ENCODE measurements around the gene ARHGAP9. TPM values are rescaled to one million over a fixed set of nuclear protein-coding genes. Genes with fewer than 3 reads are reported as not detected.
A peak's percentile ranks its signal among the peaks of the same experiment; 100 is the strongest.

Gene ARHGAP9
- total RNA-seq, 1 donor from 2014 or later, result 54.2 TPM

DNA sequence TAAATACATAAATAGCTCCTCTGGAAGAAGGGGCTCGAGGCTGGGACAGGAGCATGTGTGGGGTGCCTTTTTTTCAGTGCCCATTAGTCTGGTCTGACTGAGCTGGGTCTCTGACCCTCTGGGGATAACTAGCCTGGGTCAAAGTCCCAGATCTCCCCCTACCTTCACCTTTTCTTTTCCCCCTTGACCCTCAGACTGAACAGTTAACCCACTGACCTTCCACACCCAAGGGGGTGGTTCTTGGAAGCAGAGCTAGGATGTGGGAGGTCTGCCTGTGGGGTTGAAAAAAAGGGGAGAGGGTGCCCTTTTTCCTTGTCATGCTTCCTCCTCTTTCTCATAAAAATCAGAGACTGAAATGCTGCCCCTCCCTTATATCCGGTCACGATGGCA lies 21.0 kb downstream of the ARHGAP9 start:
- intact Hi-C loops (cut with DNase I), result no loop called here
- TF ChIP-seq, protein P1, sequence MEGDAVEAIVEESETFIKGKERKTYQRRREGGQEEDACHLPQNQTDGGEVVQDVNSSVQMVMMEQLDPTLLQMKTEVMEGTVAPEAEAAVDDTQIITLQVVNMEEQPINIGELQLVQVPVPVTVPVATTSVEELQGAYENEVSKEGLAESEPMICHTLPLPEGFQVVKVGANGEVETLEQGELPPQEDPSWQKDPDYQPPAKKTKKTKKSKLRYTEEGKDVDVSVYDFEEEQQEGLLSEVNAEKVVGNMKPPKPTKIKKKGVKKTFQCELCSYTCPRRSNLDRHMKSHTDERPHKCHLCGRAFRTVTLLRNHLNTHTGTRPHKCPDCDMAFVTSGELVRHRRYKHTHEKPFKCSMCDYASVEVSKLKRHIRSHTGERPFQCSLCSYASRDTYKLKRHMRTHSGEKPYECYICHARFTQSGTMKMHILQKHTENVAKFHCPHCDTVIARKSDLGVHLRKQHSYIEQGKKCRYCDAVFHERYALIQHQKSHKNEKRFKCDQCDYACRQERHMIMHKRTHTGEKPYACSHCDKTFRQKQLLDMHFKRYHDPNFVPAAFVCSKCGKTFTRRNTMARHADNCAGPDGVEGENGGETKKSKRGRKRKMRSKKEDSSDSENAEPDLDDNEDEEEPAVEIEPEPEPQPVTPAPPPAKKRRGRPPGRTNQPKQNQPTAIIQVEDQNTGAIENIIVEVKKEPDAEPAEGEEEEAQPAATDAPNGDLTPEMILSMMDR (IDR thresholded peaks at IDR 0.05), result no peak
- H3K27me3 ChIP-seq (ENCODE audit: low read depth), result peaks cover 5% of the 10 kb centered on the region
- DNase-seq (no peak), ATAC-seq (no peak)
- H3K36me3 ChIP-seq, result no peaks in the 10 kb centered on the region
- peak overlapping the region; percentile 80 for H3K27ac ChIP-seq
- H3K4me1 ChIP-seq, result peaks cover 36% of the 10 kb centered on the region
- no peaks in the 10 kb centered on the region for H3K9me3 ChIP-seq
- peak overlapping the region; percentile 83 for H3K4me3 ChIP-seq

DNA sequence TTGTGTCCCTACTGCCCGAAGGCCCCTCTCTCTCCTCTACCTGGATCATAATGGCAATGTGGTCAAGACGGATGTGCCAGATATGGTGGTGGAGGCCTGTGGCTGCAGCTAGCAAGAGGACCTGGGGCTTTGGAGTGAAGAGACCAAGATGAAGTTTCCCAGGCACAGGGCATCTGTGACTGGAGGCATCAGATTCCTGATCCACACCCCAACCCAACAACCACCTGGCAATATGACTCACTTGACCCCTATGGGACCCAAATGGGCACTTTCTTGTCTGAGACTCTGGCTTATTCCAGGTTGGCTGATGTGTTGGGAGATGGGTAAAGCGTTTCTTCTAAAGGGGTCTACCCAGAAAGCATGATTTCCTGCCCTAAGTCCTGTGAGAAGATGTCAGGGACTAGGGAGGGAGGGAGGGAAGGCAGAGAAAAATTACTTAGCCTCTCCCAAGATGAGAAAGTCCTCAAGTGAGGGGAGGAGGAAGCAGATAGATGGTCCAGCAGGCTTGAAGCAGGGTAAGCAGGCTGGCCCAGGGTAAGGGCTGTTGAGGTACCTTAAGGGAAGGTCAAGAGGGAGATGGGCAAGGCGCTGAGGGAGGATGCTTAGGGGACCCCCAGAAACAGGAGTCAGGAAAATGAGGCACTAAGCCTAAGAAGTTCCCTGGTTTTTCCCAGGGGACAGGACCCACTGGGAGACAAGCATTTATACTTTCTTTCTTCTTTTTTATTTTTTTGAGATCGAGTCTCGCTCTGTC lies 22.8 kb downstream of the ARHGAP9 start:
- H3K4me3 ChIP-seq, result no peak overlapping the region
- H3K4me1 ChIP-seq, result peaks cover 28% of the 10 kb centered on the region
- TF ChIP-seq, protein P1 (IDR thresholded peaks at IDR 0.05), result no peak
- DNase-seq (no peak), ATAC-seq (no peak)
- H3K36me3 ChIP-seq, result no peaks in the 10 kb centered on the region
- intact Hi-C loops (cut with DNase I), result no loop called here
- H3K9me3 ChIP-seq, result no peaks in the 10 kb centered on the region
- peaks cover 5% of the 10 kb centered on the region for H3K27me3 ChIP-seq (ENCODE audit: low read depth)
- no peak overlapping the region for H3K27ac ChIP-seq

- ATAC-seq, result no peak
- DNase-seq, result no peak
- intact Hi-C loops (cut with DNase I), result no loop called here
Observed at GRCh38 chr12:57456145-57456700, 23.4 kb downstream of the ARHGAP9 start.

DNA sequence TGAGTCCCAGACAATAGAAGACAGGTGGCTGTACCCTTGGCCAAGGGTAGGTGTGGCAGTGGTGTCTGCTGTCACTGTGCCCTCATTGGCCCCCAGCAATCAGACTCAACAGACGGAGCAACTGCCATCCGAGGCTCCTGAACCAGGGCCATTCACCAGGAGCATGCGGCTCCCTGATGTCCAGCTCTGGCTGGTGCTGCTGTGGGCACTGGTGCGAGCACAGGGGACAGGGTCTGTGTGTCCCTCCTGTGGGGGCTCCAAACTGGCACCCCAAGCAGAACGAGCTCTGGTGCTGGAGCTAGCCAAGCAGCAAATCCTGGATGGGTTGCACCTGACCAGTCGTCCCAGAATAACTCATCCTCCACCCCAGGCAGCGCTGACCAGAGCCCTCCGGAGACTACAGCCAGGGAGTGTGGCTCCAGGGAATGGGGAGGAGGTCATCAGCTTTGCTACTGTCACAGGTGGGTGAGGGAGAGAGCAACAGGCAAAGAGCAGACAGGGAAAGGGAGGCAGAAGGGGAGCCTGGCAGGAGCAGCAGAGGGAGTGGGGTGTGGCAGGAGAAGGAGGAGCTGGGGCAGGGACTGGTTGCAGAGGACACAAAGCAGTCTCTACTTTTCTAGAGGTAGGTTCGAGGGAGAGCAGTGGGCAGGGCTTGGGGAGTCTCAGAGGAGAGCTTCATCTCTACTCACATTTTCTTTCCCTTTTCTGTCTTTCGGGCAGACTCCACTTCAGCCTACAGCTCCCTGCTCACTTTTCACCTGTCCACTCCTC lies 24.1 kb downstream of the ARHGAP9 start:
- Histone ChIP-seq H3K9me3 (no peaks in the 10 kb centered on the region), H3K27me3 (ENCODE audit: low read depth) (peaks cover 5% of the 10 kb centered on the region), H3K4me1 (peaks cover 15% of the 10 kb centered on the region), H3K4me3 (no peak overlapping the region), H3K36me3 (no peaks in the 10 kb centered on the region), H3K27ac (no peak overlapping the region)
- no peak for DNase-seq
- intact Hi-C loops (cut with DNase I), result no loop called here
- no peak for ATAC-seq
- TF ChIP-seq, protein P1 (IDR thresholded peaks at IDR 0.05), result no peak

More at GRCh38 chr12:57456145-57456700, 23.4 kb downstream of the ARHGAP9 start:
- peaks cover 5% of the 10 kb centered on the region for H3K27me3 ChIP-seq (ENCODE audit: low read depth)
- no peak overlapping the region for H3K27ac ChIP-seq
- TF ChIP-seq, protein P1 (IDR thresholded peaks at IDR 0.05), result peak; percentile 45
- no peak overlapping the region for H3K4me3 ChIP-seq
- no peaks in the 10 kb centered on the region for H3K36me3 ChIP-seq
- H3K9me3 ChIP-seq, result no peaks in the 10 kb centered on the region
- peaks cover 21% of the 10 kb centered on the region for H3K4me1 ChIP-seq

DNA sequence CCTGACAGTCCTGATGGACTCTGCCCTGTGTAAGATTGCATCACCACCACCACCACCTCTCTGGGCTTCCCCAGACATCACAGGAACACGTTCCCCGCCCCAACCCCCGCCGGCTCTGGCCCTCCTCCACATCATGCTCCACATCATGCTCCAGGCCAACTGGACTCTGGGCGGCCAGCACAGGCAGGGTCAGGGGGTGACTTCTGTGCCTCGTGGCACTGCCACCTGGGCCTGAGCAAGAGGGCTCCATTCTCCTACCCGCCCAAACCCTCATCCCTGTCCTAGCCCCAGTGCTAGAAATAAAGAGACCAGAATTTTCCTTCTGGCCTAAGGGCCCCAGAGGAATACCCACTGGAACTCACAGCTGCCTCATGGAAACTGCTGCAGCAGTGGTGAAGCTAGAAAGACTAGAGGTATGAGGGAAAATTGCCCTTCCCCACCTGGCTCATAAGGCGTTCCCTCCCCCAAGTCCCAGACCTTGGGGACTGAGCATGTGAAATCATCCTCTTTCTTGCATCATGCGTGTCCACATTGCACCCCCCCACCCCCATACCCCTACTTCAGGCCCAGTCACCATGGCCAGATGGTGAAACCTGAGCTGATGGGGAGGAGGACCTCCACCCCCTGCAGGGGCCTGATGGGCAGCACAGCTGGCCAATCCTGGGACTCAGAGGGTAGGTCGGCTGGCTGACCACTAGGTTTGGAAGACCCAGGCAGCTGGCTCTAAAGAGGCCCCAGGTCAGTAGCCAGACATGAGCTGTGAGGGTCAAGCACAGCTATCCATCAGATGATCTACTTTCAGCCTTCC lies 24.9 kb downstream of the ARHGAP9 start, which contains the start of gene INHBE:
TSS of gene INHBE (plus strand) at position 742 of the 808 bp plus-strand sequence. CDS start 230 bp downstream, outside the sequence.
- Histone ChIP-seq H3K27ac (no peak within 1 kb of the TSS), H3K4me3 (no peak within 1 kb of the TSS), H3K9me3 (no peaks in the 10 kb centered on the region), H3K4me1 (peaks cover 8% of the 10 kb centered on the region), H3K36me3 (no peaks in the 10 kb centered on the region), H3K27me3 (ENCODE audit: low read depth) (peaks cover 5% of the 10 kb centered on the region)
- no peak for ATAC-seq
- intact Hi-C loops (cut with DNase I), result no loop called here
- TF ChIP-seq, protein P1 (IDR thresholded peaks at IDR 0.05), result no peak
- DNase-seq, result no peak

All from lower lobe of right lung (tissue), 2 donors.